KG1 (cell line): ENCODE results near the gene HAL.

Source experiments
- DNase-seq: peaks from one replicate; lab custom pipeline; 2025; lab: John Stamatoyannopoulos, UW

Gene HAL

GRCh38 chr12:95996034-95996658 is at the start of gene HAL:
Gene HAL, minus strand, starts transcription at chr12:95996344. Its CDS starts 434 bp downstream, at chr12:95995910.
- DNase-seq: no peak

GRCh38 chr12:96045566-96045965 is 49.4 kb upstream of the HAL start:
- no peak for DNase-seq

- no peak for DNase-seq
These were observed 48.8 kb upstream of the HAL start for GRCh38 chr12:96044943-96045290.

- no peak for DNase-seq
These were observed 48.1 kb upstream of the HAL start for GRCh38 chr12:96044017-96044942.

GRCh38 chr12:96041181-96041580 is 45.0 kb upstream of the HAL start:
- no peak for DNase-seq

- DNase-seq: no peak
These were observed 44.4 kb upstream of the HAL start for GRCh38 chr12:96040305-96041133.

- no peak for DNase-seq
These were observed 43.4 kb upstream of the HAL start for GRCh38 chr12:96039516-96039915.

- DNase-seq: no peak
These were observed 40.8 kb upstream of the HAL start for GRCh38 chr12:96036765-96037455.

- peak; percentile 99 for DNase-seq
These were observed 39.4 kb upstream of the HAL start, which contains the start of gene LTA4H for GRCh38 chr12:96035283-96036236. Gene LTA4H, minus strand, starts transcription at chr12:96035587. Its CDS starts 68 bp downstream, at chr12:96035519.

- DNase-seq: no peak
These were observed 38.6 kb upstream of the HAL start for GRCh38 chr12:96034621-96035282.

GRCh38 chr12:96033549-96034389 is 37.6 kb upstream of the HAL start:
- no peak for DNase-seq

- DNase-seq: no peak
These were observed 33.7 kb upstream of the HAL start for GRCh38 chr12:96029826-96030225.

GRCh38 chr12:96028538-96028937 is 32.4 kb upstream of the HAL start:
- no peak for DNase-seq

GRCh38 chr12:96026331-96026730 is 30.2 kb upstream of the HAL start:
- DNase-seq: no peak

GRCh38 chr12:96025518-96025917 is 29.4 kb upstream of the HAL start:
- DNase-seq: no peak

- DNase-seq: no peak
These were observed 24.3 kb upstream of the HAL start for GRCh38 chr12:96020314-96021003.

- no peak for DNase-seq
These were observed 19.5 kb upstream of the HAL start for GRCh38 chr12:96015672-96016071.

GRCh38 chr12:96014943-96015599 is 18.9 kb upstream of the HAL start:
- DNase-seq: no peak
